HepG2 (cell line): Measurements from ENCODE around the gene TLK1.

ENCODE experiments used
- CHD4 ChIP-seq: fragments of 200-600 bp; sonication (generic); IDR thresholded peaks from 2 replicates; pipeline ENCODE4 v1.7.0; 2017; ENCODE audit warnings: mild to moderate bottlenecking, low read length, borderline replicate concordance
- EED ChIP-seq: sonication (generic); formaldehyde crosslinking; IDR thresholded peaks from 2 replicates; pipeline ENCODE4 v1.5.0; 2020; ENCODE audit warnings: mild to moderate bottlenecking, missing genetic modification reagents
- ELF1 ChIP-seq: sonication (generic); formaldehyde crosslinking; IDR thresholded peaks from 2 replicates; pipeline ENCODE4 v1.4.0; 2020; ENCODE audit warnings: missing genetic modification reagents
- EZH2 ChIP-seq: conservative IDR thresholded peaks from 2 replicates; pipeline ENCODE4 v1.6.1; 2012; ENCODE audit warnings: mild to moderate bottlenecking, low read depth, low read length, moderate library complexity
- KAT8 ChIP-seq: IDR thresholded peaks from 2 replicates; pipeline ENCODE4 v1.6.1; 2016; ENCODE audit warnings: missing genetic modification reagents, missing compliant biosample characterization
- POLR2A ChIP-seq, 2 experiments: IDR thresholded peaks; 2 replicates each; pipeline ENCODE4 v1.6.1; 2011; ENCODE audit warnings: low read depth in 2 of 2, low read length in 2 of 2, mild to moderate bottlenecking in 1 of 2, moderate library complexity in 1 of 2; ENCODE audit not compliant: insufficient read depth in 1 of 2
- RFX3 ChIP-seq: IDR thresholded peaks from 2 replicates; pipeline ENCODE4 v1.6.1; 2016; ENCODE audit warnings: missing biosample characterization, missing genetic modification reagents
- TBP ChIP-seq: sonication (generic); formaldehyde crosslinking; IDR thresholded peaks from 2 replicates; pipeline ENCODE4 v1.5.0; 2020; ENCODE audit warnings: missing genetic modification reagents
- TCF7L2 ChIP-seq: IDR thresholded peaks from 2 replicates; pipeline ENCODE4 v1.6.1; 2011; ENCODE audit warnings: mild to moderate bottlenecking, low read depth, low read length, moderate library complexity
- ZFX ChIP-seq: sonication (generic); formaldehyde crosslinking; IDR thresholded peaks from 2 replicates; pipeline ENCODE4 v1.4.0; 2020; ENCODE audit warnings: mild to moderate bottlenecking, low read depth, missing genetic modification reagents, moderate library complexity
- TF ChIP-seq, protein P1 (sequence below): sonication (generic); formaldehyde crosslinking; IDR thresholded peaks from 2 replicates; pipeline ENCODE4 v1.8.0; 2023; ENCODE audit warnings: mild to moderate bottlenecking, missing genetic modification reagents
- TF ChIP-seq, protein P2 (sequence below): sonication (generic); formaldehyde crosslinking; IDR thresholded peaks from 2 replicates; pipeline ENCODE4 v1.5.0; 2020; ENCODE audit warnings: mild to moderate bottlenecking, missing genetic modification reagents, moderate library complexity
- TF ChIP-seq, protein P3 (sequence below): IDR thresholded peaks from 2 replicates; pipeline ENCODE4 v1.6.1; 2016

DNA sequence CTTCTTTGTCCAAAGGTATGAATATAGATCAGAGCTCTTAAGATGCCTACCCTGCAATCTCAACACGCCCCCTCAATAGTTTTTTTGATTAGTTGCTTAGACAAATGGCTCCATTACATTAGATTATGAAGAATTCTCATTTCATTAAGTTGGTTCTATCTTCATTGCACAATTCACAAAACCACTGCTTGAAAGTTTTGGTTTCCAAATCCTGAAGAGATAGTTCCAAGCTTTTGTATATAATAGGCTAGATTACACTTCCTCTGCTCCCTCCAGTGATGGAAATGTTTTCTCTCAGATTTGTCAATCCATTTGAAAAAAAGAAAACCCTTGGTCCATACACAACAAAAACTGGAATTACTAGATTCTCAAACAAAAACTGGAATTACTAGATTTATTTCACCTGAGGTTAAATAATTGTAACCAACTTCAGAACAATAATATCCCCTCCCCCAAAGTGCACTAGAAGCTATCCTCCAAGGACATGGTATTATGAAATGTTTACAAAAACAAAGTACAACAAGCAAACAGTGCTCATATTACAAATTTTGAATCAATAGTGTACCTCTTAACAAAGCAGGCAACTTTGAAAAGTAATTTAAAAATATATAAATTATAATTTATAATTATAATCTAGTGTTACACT is 6.8 kb upstream of the TLK1 start:
- no peak for TF ChIP-seq TCF7L2
- TF ChIP-seq POLR2A (IDR thresholded peaks at IDR 0.05; ENCODE audit: insufficient read depth in 1 of 2, low read depth in 2 of 2, low read length in 2 of 2) = no peak
- TF ChIP-seq CHD4 = no peak
- TF ChIP-seq EZH2 = no peak
- TF ChIP-seq EED (CRISPR knock-in tag) = no peak
- no peak for TF ChIP-seq ZFX (CRISPR knock-in tag)
- TF ChIP-seq, protein P1, sequence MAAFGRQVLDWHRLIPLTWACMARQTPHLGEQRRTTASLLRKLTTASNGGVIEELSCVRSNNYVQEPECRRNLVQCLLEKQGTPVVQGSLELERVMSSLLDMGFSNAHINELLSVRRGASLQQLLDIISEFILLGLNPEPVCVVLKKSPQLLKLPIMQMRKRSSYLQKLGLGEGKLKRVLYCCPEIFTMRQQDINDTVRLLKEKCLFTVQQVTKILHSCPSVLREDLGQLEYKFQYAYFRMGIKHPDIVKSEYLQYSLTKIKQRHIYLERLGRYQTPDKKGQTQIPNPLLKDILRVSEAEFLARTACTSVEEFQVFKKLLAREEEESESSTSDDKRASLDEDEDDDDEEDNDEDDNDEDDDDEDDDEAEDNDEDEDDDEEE (CRISPR knock-in tag) = no peak
- TF ChIP-seq RFX3 (CRISPR knock-in tag) = no peak
- TF ChIP-seq, protein P2, sequence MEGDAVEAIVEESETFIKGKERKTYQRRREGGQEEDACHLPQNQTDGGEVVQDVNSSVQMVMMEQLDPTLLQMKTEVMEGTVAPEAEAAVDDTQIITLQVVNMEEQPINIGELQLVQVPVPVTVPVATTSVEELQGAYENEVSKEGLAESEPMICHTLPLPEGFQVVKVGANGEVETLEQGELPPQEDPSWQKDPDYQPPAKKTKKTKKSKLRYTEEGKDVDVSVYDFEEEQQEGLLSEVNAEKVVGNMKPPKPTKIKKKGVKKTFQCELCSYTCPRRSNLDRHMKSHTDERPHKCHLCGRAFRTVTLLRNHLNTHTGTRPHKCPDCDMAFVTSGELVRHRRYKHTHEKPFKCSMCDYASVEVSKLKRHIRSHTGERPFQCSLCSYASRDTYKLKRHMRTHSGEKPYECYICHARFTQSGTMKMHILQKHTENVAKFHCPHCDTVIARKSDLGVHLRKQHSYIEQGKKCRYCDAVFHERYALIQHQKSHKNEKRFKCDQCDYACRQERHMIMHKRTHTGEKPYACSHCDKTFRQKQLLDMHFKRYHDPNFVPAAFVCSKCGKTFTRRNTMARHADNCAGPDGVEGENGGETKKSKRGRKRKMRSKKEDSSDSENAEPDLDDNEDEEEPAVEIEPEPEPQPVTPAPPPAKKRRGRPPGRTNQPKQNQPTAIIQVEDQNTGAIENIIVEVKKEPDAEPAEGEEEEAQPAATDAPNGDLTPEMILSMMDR = no peak
- no peak for TF ChIP-seq ELF1 (CRISPR knock-in tag)
- no peak for TF ChIP-seq TBP
- TF ChIP-seq, protein P3, sequence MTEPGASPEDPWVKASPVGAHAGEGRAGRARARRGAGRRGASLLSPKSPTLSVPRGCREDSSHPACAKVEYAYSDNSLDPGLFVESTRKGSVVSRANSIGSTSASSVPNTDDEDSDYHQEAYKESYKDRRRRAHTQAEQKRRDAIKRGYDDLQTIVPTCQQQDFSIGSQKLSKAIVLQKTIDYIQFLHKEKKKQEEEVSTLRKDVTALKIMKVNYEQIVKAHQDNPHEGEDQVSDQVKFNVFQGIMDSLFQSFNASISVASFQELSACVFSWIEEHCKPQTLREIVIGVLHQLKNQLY (CRISPR knock-in tag) = no peak
- no peak for TF ChIP-seq KAT8 (CRISPR knock-in tag)
